GM12864 (cell line): ENCODE measurements around the gene MRPS31.
A peak's percentile ranks its signal among the peaks of the same experiment; 100 is the strongest.
"Not testable (repeated sequence)": the region's sequence is repeated elsewhere in the genome, so short reads cannot be mapped to it uniquely, and the experiment has no call there.

ENCODE experiments used
- DNase-seq: peaks from one replicate; pipeline ENCODE4 v3.0.0-alpha.2; 2011; ENCODE audit warnings: low read depth
- H3K4me3 ChIP-seq: 2 replicates; pipeline ENCODE4 v1.5.1; 2011; ENCODE audit warnings: mild to moderate bottlenecking, low read depth, low read length, control low read depth
- CTCF ChIP-seq: IDR thresholded peaks from 2 replicates; pipeline ENCODE4 v1.5.1; 2011; ENCODE audit warnings: low read depth, mild to moderate bottlenecking, moderate library complexity, low read length, control low read depth, inconsistent platforms; ENCODE audit errors: missing control alignments

MRPS31 gene

GRCh38 chr13:40732658-40733057, 38.3 kb downstream of the MRPS31 start:
- TF ChIP-seq CTCF: no peak
- no peak for DNase-seq
- no peak overlapping the region for H3K4me3 ChIP-seq

DNA sequence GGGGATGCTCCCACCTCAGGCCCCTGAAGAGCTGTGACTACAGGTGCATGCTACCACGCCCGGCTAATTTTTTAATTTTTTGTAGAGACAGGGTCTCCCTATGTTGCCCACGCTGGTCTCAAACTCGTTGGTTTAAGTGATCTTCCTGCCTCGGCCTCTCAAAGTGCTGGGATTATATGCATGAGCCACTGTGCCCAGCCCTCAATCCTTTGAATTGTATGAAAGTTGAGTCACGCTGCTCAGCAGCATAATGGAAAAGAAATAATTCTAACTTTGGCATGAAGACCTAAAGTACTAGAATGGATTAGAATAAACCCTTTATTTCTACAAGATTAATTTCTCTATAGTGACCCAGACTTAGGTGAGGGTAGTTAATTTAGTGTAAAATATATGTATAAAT, 42.4 kb downstream of the MRPS31 start:
- no peak for DNase-seq

DNA sequence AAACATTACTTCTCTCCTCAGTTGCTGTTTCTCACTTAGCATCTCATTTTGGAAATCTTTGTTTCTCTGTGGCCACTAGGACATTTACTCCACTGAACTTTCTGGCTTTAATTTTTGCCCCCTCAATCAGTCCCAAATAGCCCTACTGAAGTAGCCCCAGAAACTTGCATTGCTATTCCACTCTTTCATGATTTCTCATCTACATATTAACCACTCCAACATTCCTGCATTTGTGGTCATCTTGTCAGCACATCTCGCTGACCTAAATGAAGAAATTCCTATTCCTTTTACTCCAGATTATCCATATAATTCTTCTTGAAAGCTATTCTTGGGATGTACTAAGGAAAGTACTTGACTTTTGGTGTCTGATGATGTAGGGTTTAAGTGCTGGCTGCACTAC, 56.6 kb downstream of the MRPS31 start:
- H3K4me3 ChIP-seq, DNase-seq: not testable (repeated sequence)

More for the DNA sequence above, 42.4 kb downstream of the MRPS31 start:
- H3K4me3 ChIP-seq: no peak overlapping the region
- no peak for TF ChIP-seq CTCF

- H3K4me3 ChIP-seq: no peak overlapping the region
- no peak for DNase-seq
- no peak for TF ChIP-seq CTCF
These were observed 64.6 kb downstream of the MRPS31 start for GRCh38 chr13:40706439-40706838.

DNA sequence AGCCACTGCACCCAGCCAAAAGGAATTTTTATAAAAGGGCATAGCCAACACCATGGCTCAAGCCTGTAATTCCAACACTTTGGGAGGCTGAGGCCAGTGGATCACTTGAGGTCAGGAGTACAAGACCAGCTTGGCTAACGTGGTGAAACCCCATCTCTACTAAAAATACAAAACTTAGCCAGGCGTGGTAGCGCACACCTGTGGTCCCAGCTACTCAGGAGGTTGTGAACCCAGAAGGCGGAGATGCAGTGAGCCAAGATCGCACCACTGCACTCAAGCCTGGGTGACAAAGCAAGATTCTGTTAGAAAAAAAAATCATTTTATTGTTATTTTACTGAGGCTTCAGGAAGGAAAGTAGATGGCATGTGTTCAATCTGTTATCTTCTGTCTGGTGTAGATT, 73.3 kb downstream of the MRPS31 start:
- H3K4me3 ChIP-seq: no peak overlapping the region
- TF ChIP-seq CTCF: no peak
- peak; percentile 73 for DNase-seq

- DNase-seq: no peak
- no peak for TF ChIP-seq CTCF
- no peak overlapping the region for H3K4me3 ChIP-seq
These were observed 76.6 kb downstream of the MRPS31 start for GRCh38 chr13:40694426-40694825.

GRCh38 chr13:40692946-40693345, 78.0 kb downstream of the MRPS31 start:
- TF ChIP-seq CTCF: no peak
- no peak for DNase-seq
- H3K4me3 ChIP-seq: no peak overlapping the region

DNA sequence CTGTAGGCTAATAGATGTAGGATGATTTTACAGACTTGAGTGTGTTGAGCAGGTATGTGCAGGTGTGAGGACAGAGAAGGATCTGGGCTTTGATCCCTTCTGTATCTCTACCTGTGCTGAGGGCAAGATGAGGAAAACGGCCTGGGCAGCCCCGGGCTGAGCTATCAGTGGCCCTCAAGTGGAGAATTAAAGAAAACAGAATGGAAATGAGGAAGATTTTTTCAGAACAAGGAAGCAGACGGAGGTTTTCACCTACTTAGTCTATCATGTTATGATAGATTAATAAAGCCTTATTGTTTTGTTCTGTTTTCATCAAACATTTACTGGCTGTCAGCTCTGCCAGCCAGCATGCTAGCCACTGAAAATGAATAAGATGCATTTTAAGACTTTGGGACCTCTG, 82.2 kb downstream of the MRPS31 start:
- no peak for DNase-seq
- TF ChIP-seq CTCF: no peak
- no peak overlapping the region for H3K4me3 ChIP-seq
